Hematopoietic multipotent progenitor cell treated with erythropoietin and hydrocortisone succinate and interleukin-3 and kit ligand, for 8 days (in vitro differentiated cells): Measurements from ENCODE around the gene ALG2.

Experiments used
- DNase-seq: peaks from one replicate; pipeline ENCODE4 v3.0.0-alpha.2; 2015

ALG2 gene

GRCh38 chr9:99169982-99170761 lies 51.6 kb downstream of the ALG2 start:
- no peak for DNase-seq

GRCh38 chr9:99169086-99169485 lies 52.7 kb downstream of the ALG2 start:
- no peak for DNase-seq

GRCh38 chr9:99167694-99168093 lies 54.0 kb downstream of the ALG2 start:
- no peak for DNase-seq

- DNase-seq, result peak; percentile 9
Observed at GRCh38 chr9:99167119-99167518, 54.6 kb downstream of the ALG2 start.
